ENCODE measurements around the gene CAB39. TPM values are rescaled to one million over a fixed set of nuclear protein-coding genes. Genes with fewer than 3 reads are reported as not detected.

Gene CAB39
- total RNA-seq, 1 experiment from 2014 or later, result 52.5 TPM

GRCh38 chr2:230868161-230868946, 155.7 kb downstream of the CAB39 start:
- intact Hi-C loops (cut with micrococcal nuclease), result no loop called here
- no peaks in the 10 kb centered on the region for H3K36me3 ChIP-seq (ENCODE audit: low read depth, low read length)
- no peak overlapping the region for H2AFZ ChIP-seq (ENCODE audit: low read length)
- BruUV-seq (replicated peaks), result no TSS peak
- no peak overlapping the region for H3K27ac ChIP-seq (ENCODE audit: low read length)
- H3K9ac ChIP-seq (ENCODE audit: low read length), result no peak overlapping the region
- ATAC-seq, result no peak
- CTCF ChIA-PET, result no interaction called here
- H3K79me2 ChIP-seq (ENCODE audit: low read length), result no peaks in the 10 kb centered on the region
- no peak overlapping the region for H3K4me2 ChIP-seq (ENCODE audit: low read length)
- no peak overlapping the region for H3K4me3 ChIP-seq (ENCODE audit: low read length)
- H4K20me1 ChIP-seq (ENCODE audit: low read length), result no peaks in the 10 kb centered on the region; the same call in 1 of the 2 replicates
- no peak for DNase-seq
- no peak for TF ChIP-seq EZH2phosphoT487 (IDR thresholded peaks at IDR 0.05; ENCODE audit: borderline replicate concordance, low read length)
- TF ChIP-seq, protein P1, sequence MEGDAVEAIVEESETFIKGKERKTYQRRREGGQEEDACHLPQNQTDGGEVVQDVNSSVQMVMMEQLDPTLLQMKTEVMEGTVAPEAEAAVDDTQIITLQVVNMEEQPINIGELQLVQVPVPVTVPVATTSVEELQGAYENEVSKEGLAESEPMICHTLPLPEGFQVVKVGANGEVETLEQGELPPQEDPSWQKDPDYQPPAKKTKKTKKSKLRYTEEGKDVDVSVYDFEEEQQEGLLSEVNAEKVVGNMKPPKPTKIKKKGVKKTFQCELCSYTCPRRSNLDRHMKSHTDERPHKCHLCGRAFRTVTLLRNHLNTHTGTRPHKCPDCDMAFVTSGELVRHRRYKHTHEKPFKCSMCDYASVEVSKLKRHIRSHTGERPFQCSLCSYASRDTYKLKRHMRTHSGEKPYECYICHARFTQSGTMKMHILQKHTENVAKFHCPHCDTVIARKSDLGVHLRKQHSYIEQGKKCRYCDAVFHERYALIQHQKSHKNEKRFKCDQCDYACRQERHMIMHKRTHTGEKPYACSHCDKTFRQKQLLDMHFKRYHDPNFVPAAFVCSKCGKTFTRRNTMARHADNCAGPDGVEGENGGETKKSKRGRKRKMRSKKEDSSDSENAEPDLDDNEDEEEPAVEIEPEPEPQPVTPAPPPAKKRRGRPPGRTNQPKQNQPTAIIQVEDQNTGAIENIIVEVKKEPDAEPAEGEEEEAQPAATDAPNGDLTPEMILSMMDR (conservative IDR thresholded peaks at IDR 0.05; ENCODE audit: low read depth, low read length), result no peak
- TF ChIP-seq EZH2 (IDR thresholded peaks at IDR 0.05; ENCODE audit: low read length, unreplicated experiment), result no peak
- H3K27me3 ChIP-seq (ENCODE audit: low read length), result no peaks in the 10 kb centered on the region
- POLR2A ChIA-PET (ENCODE audit: unreplicated experiment), result interaction anchor here (0.7 kb wide), 1 partner anchor 391 kb away, joined by 6 read pairs; no protein-coding TSS in a partner anchor
- H3K4me1 ChIP-seq (ENCODE audit: insufficient read depth, low read length), result peaks cover 12% of the 10 kb centered on the region
- H3K9me2 ChIP-seq (replicated peaks; ENCODE audit: low read length), result no peaks in the 10 kb centered on the region
- H3F3A ChIP-seq (ENCODE audit: low read length, unreplicated experiment), result no peaks in the 10 kb centered on the region
- no peaks in the 10 kb centered on the region for H3K9me3 ChIP-seq (ENCODE audit: low read length)

GRCh38 chr2:230868947-230869913, 156.6 kb downstream of the CAB39 start:
- Histone ChIP-seq H3F3A (ENCODE audit: low read length, unreplicated experiment) (no peaks in the 10 kb centered on the region), H3K9ac (ENCODE audit: low read length) (no peak overlapping the region), H4K20me1 (ENCODE audit: low read length) (no peaks in the 10 kb centered on the region; the same call in 1 of the 2 replicates), H3K27me3 (ENCODE audit: low read length) (no peaks in the 10 kb centered on the region), H3K9me3 (ENCODE audit: low read length) (no peaks in the 10 kb centered on the region), H3K36me3 (ENCODE audit: low read depth, low read length) (no peaks in the 10 kb centered on the region), H3K4me1 (ENCODE audit: insufficient read depth, low read length) (peaks cover 12% of the 10 kb centered on the region), H3K79me2 (ENCODE audit: low read length) (no peaks in the 10 kb centered on the region), H3K9me2 (replicated peaks; ENCODE audit: low read length) (no peaks in the 10 kb centered on the region), H2AFZ (ENCODE audit: low read length) (no peak overlapping the region), H3K4me2 (ENCODE audit: low read length) (no peak overlapping the region), H3K4me3 (ENCODE audit: low read length) (no peak overlapping the region), H3K27ac (ENCODE audit: low read length) (no peak overlapping the region)
- BruUV-seq (replicated peaks), result no TSS peak
- ChIA-PET POLR2A (ENCODE audit: unreplicated experiment) (interaction anchor here (0.7 kb wide), 1 partner anchor 391 kb away, joined by 6 read pairs; no protein-coding TSS in a partner anchor), CTCF (no interaction called here)
- ATAC-seq (no peak), DNase-seq (no peak)
- intact Hi-C loops (cut with micrococcal nuclease), result no loop called here
- TF ChIP-seq EZH2 (IDR thresholded peaks at IDR 0.05; ENCODE audit: low read length, unreplicated experiment), result no peak
- TF ChIP-seq EZH2phosphoT487 (IDR thresholded peaks at IDR 0.05; ENCODE audit: borderline replicate concordance, low read length), result no peak
- TF ChIP-seq, protein P1 (conservative IDR thresholded peaks at IDR 0.05; ENCODE audit: low read depth, low read length), result no peak

Measured in PC-3 (cell line).